HG03280 (cell line): ENCODE data around the gene ABCG4.
A peak's percentile ranks its signal among the peaks of the same experiment; 100 is the strongest.

Experiments used
- ATAC-seq: cut with Tn5 transposase; IDR thresholded peaks from one replicate; pipeline ENCODE4 v1.9.1; 2021; ENCODE audit warnings: mild to moderate bottlenecking, moderate library complexity; ENCODE audit not compliant: unreplicated experiment

The ABCG4 gene

GRCh38 chr11:119205080-119205479 lies 56.2 kb downstream of the ABCG4 start:
- ATAC-seq: no peak

DNA sequence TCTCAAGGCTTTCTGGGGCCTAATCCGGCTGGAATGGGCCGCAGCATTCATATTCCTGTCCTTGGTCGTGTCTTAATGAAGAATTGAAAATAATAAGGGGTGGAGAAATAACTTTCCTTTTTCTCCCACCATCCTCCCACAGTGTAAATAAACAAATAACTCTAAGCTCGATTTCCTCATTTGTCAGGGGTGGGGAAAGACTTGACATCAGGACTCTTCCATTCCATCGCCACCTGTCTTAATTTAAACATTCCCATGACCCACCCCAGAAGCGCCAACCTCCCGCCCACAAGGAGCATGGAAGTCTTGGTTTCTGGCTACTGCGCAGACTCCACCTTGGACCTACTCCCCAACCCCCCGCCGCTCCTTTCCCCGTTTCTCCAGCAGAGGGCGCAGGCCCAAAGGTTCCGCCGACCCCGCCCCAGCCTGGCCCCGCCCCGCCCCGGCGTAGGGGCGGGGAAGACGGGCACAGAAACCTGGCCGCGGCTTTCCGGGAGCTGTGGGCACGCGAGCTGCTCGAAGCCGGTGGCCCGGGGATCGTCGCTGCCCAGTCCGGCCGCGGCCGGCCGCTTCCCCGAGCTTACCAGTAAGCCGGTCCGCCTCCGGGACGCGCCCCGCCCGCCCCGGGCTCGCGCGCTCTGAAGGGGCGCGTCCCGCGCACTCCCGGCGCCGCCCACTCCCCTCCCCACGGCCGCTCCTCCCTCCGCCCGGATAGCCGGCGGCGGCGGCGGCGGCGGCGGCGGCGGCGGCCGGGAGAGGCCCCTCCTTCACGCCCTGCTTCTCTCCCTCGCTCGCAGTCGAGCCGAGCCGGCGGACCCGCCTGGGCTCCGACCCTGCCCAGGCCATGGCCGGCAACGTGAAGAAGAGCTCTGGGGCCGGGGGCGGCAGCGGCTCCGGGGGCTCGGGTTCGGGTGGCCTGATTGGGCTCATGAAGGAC lies 57.0 kb downstream of the ABCG4 start, which contains the start of gene CBL:
Gene CBL (plus strand): TSS at position 766 of the 937 bp plus-strand sequence. CDS start 79 bp downstream, at position 845.
- peak; percentile 84 for ATAC-seq

DNA sequence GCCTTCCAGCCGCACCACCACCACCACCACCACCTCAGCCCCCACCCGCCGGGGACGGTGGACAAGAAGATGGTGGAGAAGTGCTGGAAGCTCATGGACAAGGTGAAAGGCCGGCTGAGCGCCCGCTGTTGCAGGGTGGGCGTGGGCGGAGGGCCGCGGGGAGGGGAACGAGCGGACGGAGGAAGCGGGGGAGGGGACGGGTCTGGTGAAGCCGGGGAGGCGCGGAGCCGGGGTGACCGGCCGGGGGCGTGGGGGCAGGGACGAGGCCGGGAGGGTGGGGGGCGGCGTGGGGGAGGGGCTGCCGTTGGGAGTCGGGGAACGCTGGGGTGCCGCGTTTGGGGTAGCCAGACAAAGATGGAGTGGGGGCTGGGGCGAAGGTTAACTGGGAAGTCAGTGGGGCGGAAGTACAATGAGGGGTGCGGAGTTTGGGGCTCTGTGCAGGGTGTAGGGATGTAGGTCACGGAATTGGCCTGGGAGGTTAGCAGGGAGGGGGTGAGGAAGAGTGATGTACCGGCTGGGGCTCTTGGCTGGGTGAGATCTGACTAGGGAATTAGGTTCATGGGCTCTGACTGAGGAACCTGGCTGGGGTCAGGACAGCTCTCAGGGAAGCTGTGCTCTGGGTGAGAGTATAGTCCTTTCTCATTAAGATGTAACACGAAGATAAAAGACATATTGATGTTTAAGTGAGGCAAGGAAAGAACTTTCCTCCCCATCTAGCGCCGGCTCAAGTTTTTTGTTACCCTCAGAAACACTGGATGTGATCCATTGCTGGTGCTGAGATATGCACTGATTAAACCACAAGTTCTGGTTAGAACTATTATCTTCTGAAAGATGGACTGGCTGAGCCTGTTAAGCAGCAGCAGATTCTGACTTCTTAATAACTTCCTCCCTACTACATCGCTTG lies 57.9 kb downstream of the ABCG4 start:
- ATAC-seq: peak; percentile 21

- ATAC-seq: no peak
These were observed 58.6 kb downstream of the ABCG4 start for GRCh38 chr11:119207415-119207960.

DNA sequence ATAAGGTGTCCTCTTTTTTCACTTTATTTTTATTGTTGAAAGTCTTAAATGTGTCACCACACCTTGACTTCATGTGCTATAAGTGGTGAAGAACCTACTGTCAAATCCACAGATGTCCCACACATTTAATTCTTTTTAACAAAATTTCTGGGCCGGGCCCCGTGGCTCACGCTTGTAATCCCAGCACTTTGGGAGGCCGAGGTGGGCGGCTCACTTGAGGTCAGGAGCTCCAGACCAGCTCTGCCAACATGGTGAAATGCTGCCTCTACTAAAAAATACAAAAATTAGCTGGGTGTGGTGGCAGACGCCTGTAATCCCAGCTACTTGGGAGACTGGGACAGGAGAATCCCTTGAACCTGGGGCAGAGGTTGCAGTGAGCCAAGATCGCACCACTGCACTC lies 60.3 kb downstream of the ABCG4 start:
- ATAC-seq: no peak

DNA sequence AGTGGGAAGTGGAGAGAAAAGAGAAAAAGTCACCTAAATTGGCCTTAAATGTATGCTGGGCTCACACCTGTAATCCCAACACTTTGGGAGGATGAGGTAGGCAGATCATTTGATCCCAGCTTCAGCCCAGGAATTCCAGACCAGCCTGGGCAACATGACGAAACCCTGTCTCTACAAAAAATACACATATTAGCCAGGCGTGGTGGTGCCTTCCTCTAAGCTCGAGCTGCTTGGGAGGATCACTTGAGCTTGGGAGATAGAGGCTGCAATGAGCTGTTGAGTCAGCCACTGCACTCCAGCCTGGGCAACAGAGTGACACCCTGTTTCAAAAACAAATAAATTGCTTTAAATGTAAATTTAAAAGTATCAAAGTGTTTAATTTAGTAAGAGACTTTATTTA lies 61.2 kb downstream of the ABCG4 start:
- ATAC-seq: no peak
